A549 (cell line): ENCODE measurements around the gene TSHZ2. TPM values are rescaled to one million over a fixed set of nuclear protein-coding genes. Genes with fewer than 3 reads are reported as not detected.
"Not testable (repeated sequence)": the region's sequence is repeated elsewhere in the genome, so short reads cannot be mapped to it uniquely, and the experiment has no call there.

Source experiments
- ATAC-seq, 2 experiments: fragments of 200-7000 bp in 1 of 2; fragments of >200 bp in 1 of 2; cut with Nextera tagmentation in 1 of 2; cut with Tn5 transposase in 1 of 2; 3 replicates each; pipeline versions ENCODE4 v1.8.0 to v1.9.1; 2018 to 2020; ENCODE audit warnings: mild to moderate bottlenecking in 1 of 2, moderate library complexity in 1 of 2
- CTCF ChIA-PET: fragments of 300-600 bp; sonication (Branson Sonifier 250); formaldehyde crosslinking; extraction: SDS; loops from one replicate; lab custom pipeline; 2021; ENCODE audit warnings: antibody characterized with exemption, inconsistent platforms; lab: Yijun Ruan, JAX
- POLR2A ChIA-PET: fragments of 350-600 bp; formaldehyde crosslinking; extraction: SDS; loops from one replicate; lab custom pipeline; 2021; ENCODE audit warnings: antibody characterized with exemption, inconsistent platforms; lab: Yijun Ruan, JAX
- DNase-seq, 2 experiments: peaks; one replicate each; pipeline versions ENCODE4 v3.0.0 to v3.0.0-alpha.2; 2011 to 2016; ENCODE audit warnings: low read depth in 1 of 2, low spot score in 1 of 2
- FAIRE-seq: peaks from 2 replicates; lab custom pipeline; 2011; peaks lifted over from hg19 to GRCh38; lab: Jason Lieb, UNC
- H3K27ac ChIP-seq, 2 experiments: fragments of >200 bp; sonication (Bioruptor Twin); formaldehyde crosslinking; 3 replicates each; pipeline ENCODE4 v1.5.1; 2016 to 2017
- H3K4me1 ChIP-seq: fragments of >200 bp; sonication (Bioruptor Twin); formaldehyde crosslinking; 3 replicates; pipeline ENCODE4 v1.6.1; 2016
- H3K4me2 ChIP-seq: fragments of >200 bp; sonication (Bioruptor Twin); formaldehyde crosslinking; 3 replicates; pipeline ENCODE4 v1.6.1; 2016
- H3K4me3 ChIP-seq: fragments of >200 bp; sonication (Bioruptor Twin); formaldehyde crosslinking; 3 replicates; pipeline ENCODE4 v1.5.1; 2016
- H3K9me3 ChIP-seq: fragments of >200 bp; sonication (Bioruptor Twin); formaldehyde crosslinking; 3 replicates; pipeline ENCODE4 v1.6.1; 2016
- CHD2 ChIP-seq: fragments of 150-350 bp; IDR thresholded peaks from 2 replicates; pipeline ENCODE4 v1.6.1; 2014; ENCODE audit warnings: low read length; ENCODE audit not compliant: partially characterized antibody
- EHMT2 ChIP-seq: fragments of 200-600 bp; sonication (generic); IDR thresholded peaks from 2 replicates; pipeline ENCODE4 v1.6.1; 2016; ENCODE audit warnings: antibody characterized with exemption, low read depth, mild to moderate bottlenecking, moderate library complexity
- ESRRA ChIP-seq: fragments of 150-350 bp; IDR thresholded peaks from 2 replicates; pipeline ENCODE4 v1.6.1; 2014; ENCODE audit warnings: mild to moderate bottlenecking, low read length, borderline replicate concordance
- FOXS1 ChIP-seq: fragments of 250-450 bp; sonication (Bioruptor Pico); IDR thresholded peaks from 2 replicates; pipeline ENCODE4 v1.5.0; 2020; ENCODE audit warnings: mild to moderate bottlenecking, moderate library complexity
- HOXA7 ChIP-seq: fragments of 250-450 bp; sonication (Bioruptor Pico); IDR thresholded peaks from 2 replicates; pipeline ENCODE4 v1.5.0; 2020; ENCODE audit warnings: mild to moderate bottlenecking, moderate library complexity
- MYC ChIP-seq: IDR thresholded peaks from 2 replicates; pipeline ENCODE4 v1.6.1; 2012; ENCODE audit warnings: mild to moderate bottlenecking, inconsistent platforms, low read length, improper control_type of control experiment, borderline replicate concordance
- NFE2L2 ChIP-seq: fragments of 150-350 bp; conservative IDR thresholded peaks from 2 replicates; pipeline ENCODE4 v1.6.1; 2014; ENCODE audit warnings: low read length
- RAD21 ChIP-seq, 2 experiments: fragments of >200 bp in 1 of 2; sonication (Bioruptor Twin) in 1 of 2; formaldehyde crosslinking in 1 of 2; IDR thresholded peaks in 1 of 2; conservative IDR thresholded peaks in 1 of 2; 2 replicates in 1 of 2; 3 replicates in 1 of 2; pipeline ENCODE4 v1.6.1; 2012 to 2018; ENCODE audit warnings: inconsistent platforms in 1 of 2
- RNF2 ChIP-seq: fragments of 200-600 bp; sonication (generic); IDR thresholded peaks from 2 replicates; pipeline ENCODE4 v1.6.1; 2016; ENCODE audit warnings: low read depth, mild to moderate bottlenecking, antibody characterized with exemption, moderate library complexity, borderline replicate concordance
- TP53 ChIP-seq: fragments of 250-450 bp; sonication (Bioruptor Pico); IDR thresholded peaks from 2 replicates; pipeline ENCODE4 v1.5.0; 2021; ENCODE audit warnings: mild to moderate bottlenecking, moderate library complexity
- ZSCAN20 ChIP-seq: fragments of 250-450 bp; sonication (Bioruptor Pico); IDR thresholded peaks from 2 replicates; pipeline ENCODE4 v1.8.0; 2022; ENCODE audit warnings: mild to moderate bottlenecking, moderate library complexity
- WGBS: methylation state at CpG from one replicate; pipeline ENCODE4 v1.1.6; 2017; ENCODE audit errors: missing lambda C conversion rate; 5-methylcytosine and 5-hydroxymethylcytosine counted together
- polyA plus RNA-seq, 4 experiments: library from polyadenylated mRNA; depleted of rRNA in 3 of 4; stranded (reverse); fragments of >200 nt; fragmentation: RNase III in 1 of 4; extraction: RNeasy Plus Mini Kit Qiagen cat#74134 plus additional on column Dnase treatment in 1 of 4; gene quantifications; 2 replicates in 3 of 4; 3 replicates in 1 of 4; pipeline ENCODE4 v1.2.3, GENCODE V29; 2011 to 2017
- TF ChIP-seq, protein P1 (sequence below): IDR thresholded peaks from 2 replicates; pipeline ENCODE4 v1.6.1; 2012
- TF ChIP-seq, protein P2 (sequence below): fragments of 200-600 bp; sonication (generic); IDR thresholded peaks from 2 replicates; pipeline ENCODE4 v1.6.1; 2016; ENCODE audit warnings: antibody characterized with exemption, mild to moderate bottlenecking, moderate library complexity
- TF ChIP-seq, protein P3 (sequence below): fragments of 450-650 bp; IDR thresholded peaks from 2 replicates; pipeline ENCODE4 v1.6.1; 2014; ENCODE audit warnings: antibody characterized with exemption
- TF ChIP-seq, protein P4 (sequence below): fragments of 250-450 bp; sonication (Bioruptor Pico); IDR thresholded peaks from 2 replicates; pipeline ENCODE4 v1.5.0; 2020; ENCODE audit warnings: low read depth, mild to moderate bottlenecking, moderate library complexity
- TF ChIP-seq, protein P5 (sequence below): fragments of 150-350 bp; IDR thresholded peaks from 2 replicates; pipeline ENCODE4 v1.6.1; 2014; ENCODE audit warnings: low read depth, mild to moderate bottlenecking, low read length

Gene TSHZ2
- polyA plus RNA-seq, 2 of the 4 experiments (the other 2 are of a cell fraction), result not detected

DNA sequence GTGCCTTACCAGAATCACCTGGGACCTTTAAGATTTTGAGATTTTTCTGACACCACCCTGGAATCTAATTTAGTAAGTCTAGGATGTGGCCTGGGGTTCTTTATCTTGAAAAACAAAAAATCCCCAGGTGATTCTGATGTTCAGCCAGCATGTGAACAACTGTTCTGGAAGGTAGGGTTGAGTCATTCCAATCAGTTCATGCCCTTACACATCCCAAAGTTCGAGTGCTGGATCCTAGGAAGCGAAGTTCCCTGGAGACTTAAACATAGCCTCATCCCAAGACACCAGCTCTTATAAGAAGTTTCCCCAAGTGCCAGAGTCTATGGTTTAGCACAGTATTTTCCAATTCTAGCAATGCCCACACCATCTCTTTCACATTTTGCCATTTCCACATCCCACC, 6.3 kb upstream of the TSHZ2 start:
- Histone ChIP-seq H3K27ac (no peak overlapping the region), H3K4me2 (no peak overlapping the region), H3K4me3 (no peak overlapping the region), H3K9me3 (no peaks in the 10 kb centered on the region), H3K4me1 (no peaks in the 10 kb centered on the region)
- CTCF ChIA-PET, result no interaction called here
- ATAC-seq (no peak), FAIRE-seq (no peak), DNase-seq (no peak)
- no peak for TF ChIP-seq ZSCAN20 (CRISPR knock-in tag)
- TF ChIP-seq NFE2L2, result no peak
- TF ChIP-seq, protein P1, sequence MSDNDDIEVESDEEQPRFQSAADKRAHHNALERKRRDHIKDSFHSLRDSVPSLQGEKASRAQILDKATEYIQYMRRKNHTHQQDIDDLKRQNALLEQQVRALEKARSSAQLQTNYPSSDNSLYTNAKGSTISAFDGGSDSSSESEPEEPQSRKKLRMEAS, result no peak
- TF ChIP-seq EHMT2, result no peak
- 0% methylated on average over 2 of the region's 2 CpGs for WGBS
- POLR2A ChIA-PET, result no interaction called here

DNA sequence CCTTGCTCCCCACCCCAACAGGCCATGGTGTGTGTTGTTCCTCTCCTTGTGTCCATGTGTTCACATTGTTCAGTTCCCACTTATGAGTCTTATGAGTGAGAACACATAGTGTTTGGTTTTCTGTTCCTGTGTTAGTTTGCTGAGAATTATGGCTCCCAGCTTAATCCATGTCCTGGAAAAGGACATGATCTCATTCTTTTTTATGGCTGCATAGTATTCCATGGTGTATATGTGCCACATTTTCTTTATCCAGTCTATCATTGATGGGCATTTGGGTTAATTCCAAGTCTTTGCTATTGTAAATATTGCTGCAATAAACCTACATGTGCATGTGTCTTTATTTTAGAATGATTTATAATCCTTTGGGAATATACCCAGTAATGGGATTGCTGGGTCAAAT, 5.6 kb upstream of the TSHZ2 start:
- H3K4me2 ChIP-seq, FAIRE-seq, ATAC-seq, H3K9me3 ChIP-seq, POLR2A ChIA-PET, CTCF ChIA-PET, H3K4me3 ChIP-seq, H3K27ac ChIP-seq, DNase-seq, H3K4me1 ChIP-seq: not testable (repeated sequence)

DNA sequence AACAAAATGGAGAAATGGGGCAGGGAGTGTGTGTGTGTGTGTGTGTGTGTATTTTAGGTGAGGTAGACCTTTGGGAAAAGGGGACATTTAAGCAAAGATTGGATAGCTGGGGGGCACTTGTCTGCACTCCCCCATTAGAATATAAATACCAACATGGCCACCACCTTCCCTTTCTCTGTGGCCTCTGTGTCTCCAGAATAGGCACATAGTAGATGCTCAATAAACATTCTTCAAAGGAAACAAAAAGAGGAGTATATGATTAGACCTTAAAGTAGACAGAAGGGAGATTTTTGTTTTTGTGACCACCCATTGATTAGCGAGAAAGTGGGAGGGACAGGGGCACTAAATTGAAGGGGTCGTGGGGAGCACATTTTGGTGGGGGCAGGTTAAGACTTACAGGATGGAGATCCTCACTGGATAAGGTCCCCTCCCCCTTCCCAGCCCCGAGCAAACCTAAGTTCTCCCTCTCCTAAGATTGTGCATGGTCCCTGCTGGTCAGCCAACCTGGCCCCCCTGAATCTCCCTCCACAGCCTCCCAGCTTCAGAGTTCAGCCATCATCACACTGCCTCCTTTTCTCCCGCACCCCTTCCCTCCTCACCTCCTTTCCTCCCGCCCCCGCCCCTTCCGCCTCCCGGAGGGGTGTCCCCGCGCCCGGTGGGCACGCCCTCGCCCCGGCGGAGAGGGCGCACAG, 514 bp upstream of the TSHZ2 start:
- peaks cover 7% of the 10 kb centered on the region; the same call in 1 of the 3 replicates for H3K4me1 ChIP-seq
- ATAC-seq (no peak), DNase-seq (no peak), FAIRE-seq (no peak)
- ChIA-PET CTCF (interaction anchor here (0.9 kb wide), 1 partner anchor 34 kb away, joined by 3 read pairs; no protein-coding TSS in a partner anchor), POLR2A (no interaction called here)
- 7% methylated on average over 3 of the region's 16 CpGs for WGBS
- H3K4me3 ChIP-seq, result peak overlapping the region; percentile 44
- TF ChIP-seq, protein P2, sequence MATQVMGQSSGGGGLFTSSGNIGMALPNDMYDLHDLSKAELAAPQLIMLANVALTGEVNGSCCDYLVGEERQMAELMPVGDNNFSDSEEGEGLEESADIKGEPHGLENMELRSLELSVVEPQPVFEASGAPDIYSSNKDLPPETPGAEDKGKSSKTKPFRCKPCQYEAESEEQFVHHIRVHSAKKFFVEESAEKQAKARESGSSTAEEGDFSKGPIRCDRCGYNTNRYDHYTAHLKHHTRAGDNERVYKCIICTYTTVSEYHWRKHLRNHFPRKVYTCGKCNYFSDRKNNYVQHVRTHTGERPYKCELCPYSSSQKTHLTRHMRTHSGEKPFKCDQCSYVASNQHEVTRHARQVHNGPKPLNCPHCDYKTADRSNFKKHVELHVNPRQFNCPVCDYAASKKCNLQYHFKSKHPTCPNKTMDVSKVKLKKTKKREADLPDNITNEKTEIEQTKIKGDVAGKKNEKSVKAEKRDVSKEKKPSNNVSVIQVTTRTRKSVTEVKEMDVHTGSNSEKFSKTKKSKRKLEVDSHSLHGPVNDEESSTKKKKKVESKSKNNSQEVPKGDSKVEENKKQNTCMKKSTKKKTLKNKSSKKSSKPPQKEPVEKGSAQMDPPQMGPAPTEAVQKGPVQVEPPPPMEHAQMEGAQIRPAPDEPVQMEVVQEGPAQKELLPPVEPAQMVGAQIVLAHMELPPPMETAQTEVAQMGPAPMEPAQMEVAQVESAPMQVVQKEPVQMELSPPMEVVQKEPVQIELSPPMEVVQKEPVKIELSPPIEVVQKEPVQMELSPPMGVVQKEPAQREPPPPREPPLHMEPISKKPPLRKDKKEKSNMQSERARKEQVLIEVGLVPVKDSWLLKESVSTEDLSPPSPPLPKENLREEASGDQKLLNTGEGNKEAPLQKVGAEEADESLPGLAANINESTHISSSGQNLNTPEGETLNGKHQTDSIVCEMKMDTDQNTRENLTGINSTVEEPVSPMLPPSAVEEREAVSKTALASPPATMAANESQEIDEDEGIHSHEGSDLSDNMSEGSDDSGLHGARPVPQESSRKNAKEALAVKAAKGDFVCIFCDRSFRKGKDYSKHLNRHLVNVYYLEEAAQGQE, result no peak
- TF ChIP-seq, protein P3, sequence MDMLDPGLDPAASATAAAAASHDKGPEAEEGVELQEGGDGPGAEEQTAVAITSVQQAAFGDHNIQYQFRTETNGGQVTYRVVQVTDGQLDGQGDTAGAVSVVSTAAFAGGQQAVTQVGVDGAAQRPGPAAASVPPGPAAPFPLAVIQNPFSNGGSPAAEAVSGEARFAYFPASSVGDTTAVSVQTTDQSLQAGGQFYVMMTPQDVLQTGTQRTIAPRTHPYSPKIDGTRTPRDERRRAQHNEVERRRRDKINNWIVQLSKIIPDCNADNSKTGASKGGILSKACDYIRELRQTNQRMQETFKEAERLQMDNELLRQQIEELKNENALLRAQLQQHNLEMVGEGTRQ, result no peak
- TF ChIP-seq RNF2, result no peak
- no peak for TF ChIP-seq TP53 (CRISPR knock-in tag)
- TF ChIP-seq, protein P4, sequence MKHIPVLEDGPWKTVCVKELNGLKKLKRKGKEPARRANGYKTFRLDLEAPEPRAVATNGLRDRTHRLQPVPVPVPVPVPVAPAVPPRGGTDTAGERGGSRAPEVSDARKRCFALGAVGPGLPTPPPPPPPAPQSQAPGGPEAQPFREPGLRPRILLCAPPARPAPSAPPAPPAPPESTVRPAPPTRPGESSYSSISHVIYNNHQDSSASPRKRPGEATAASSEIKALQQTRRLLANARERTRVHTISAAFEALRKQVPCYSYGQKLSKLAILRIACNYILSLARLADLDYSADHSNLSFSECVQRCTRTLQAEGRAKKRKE (CRISPR knock-in tag), result no peak
- TF ChIP-seq FOXS1 (CRISPR knock-in tag), result no peak
- TF ChIP-seq HOXA7 (CRISPR knock-in tag), result no peak
- TF ChIP-seq RAD21 (conservative IDR thresholded peaks at IDR 0.05 in 1 of 2, IDR thresholded peaks at IDR 0.05 in 1 of 2), result no peak
- TF ChIP-seq ESRRA, result no peak
- no peak for TF ChIP-seq CHD2
- TF ChIP-seq, protein P5, sequence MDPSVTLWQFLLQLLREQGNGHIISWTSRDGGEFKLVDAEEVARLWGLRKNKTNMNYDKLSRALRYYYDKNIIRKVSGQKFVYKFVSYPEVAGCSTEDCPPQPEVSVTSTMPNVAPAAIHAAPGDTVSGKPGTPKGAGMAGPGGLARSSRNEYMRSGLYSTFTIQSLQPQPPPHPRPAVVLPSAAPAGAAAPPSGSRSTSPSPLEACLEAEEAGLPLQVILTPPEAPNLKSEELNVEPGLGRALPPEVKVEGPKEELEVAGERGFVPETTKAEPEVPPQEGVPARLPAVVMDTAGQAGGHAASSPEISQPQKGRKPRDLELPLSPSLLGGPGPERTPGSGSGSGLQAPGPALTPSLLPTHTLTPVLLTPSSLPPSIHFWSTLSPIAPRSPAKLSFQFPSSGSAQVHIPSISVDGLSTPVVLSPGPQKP, result no peak
- no peak for TF ChIP-seq MYC
- H3K9me3 ChIP-seq, result no peaks in the 10 kb centered on the region
- peak overlapping the region; percentile 76 for H3K4me2 ChIP-seq
- H3K27ac ChIP-seq, result no peak overlapping the region
